ENCODE measurements around the gene VAV3.

DNA sequence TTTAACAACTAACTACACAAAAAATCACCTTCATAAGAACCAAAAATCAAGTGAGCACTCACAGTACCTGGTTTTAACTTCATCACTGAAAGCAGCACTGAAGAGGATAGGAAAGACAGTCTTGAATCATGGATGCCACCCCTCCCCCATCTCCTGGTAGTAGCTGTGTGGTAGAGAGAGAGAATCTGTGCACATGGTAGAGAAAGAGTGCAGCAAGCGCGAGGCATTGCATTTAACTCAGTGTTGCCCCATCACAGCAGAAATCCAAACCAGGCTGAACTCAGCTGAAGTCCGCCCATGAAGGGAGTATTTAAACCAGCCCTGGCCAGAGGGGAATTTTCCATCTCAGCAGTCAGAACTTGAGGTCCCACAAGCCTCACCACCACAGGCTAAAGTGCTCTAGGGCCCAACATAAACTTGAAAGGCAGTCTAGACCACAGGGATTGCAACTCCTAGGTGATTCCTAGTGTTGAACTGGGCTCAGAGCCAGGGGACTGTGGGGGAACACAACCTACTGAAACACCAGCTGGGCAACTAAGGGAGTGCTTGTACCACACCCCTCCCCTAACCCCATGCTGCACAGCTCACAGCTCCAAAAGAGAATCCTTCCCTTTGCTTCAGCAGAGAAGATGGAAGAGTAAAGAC, 38.4 kb downstream of the VAV3 start:
- TF ChIP-seq, protein P1, sequence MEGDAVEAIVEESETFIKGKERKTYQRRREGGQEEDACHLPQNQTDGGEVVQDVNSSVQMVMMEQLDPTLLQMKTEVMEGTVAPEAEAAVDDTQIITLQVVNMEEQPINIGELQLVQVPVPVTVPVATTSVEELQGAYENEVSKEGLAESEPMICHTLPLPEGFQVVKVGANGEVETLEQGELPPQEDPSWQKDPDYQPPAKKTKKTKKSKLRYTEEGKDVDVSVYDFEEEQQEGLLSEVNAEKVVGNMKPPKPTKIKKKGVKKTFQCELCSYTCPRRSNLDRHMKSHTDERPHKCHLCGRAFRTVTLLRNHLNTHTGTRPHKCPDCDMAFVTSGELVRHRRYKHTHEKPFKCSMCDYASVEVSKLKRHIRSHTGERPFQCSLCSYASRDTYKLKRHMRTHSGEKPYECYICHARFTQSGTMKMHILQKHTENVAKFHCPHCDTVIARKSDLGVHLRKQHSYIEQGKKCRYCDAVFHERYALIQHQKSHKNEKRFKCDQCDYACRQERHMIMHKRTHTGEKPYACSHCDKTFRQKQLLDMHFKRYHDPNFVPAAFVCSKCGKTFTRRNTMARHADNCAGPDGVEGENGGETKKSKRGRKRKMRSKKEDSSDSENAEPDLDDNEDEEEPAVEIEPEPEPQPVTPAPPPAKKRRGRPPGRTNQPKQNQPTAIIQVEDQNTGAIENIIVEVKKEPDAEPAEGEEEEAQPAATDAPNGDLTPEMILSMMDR (IDR thresholded peaks at IDR 0.05): no peak
- no peak for TF ChIP-seq POLR2A (IDR thresholded peaks at IDR 0.05)

Measured in body of pancreas (tissue), 4 donors.